Measurements from ENCODE around the gene PLA2G3.
A peak's percentile ranks its signal among the peaks of the same experiment; 100 is the strongest.

The PLA2G3 gene

DNA sequence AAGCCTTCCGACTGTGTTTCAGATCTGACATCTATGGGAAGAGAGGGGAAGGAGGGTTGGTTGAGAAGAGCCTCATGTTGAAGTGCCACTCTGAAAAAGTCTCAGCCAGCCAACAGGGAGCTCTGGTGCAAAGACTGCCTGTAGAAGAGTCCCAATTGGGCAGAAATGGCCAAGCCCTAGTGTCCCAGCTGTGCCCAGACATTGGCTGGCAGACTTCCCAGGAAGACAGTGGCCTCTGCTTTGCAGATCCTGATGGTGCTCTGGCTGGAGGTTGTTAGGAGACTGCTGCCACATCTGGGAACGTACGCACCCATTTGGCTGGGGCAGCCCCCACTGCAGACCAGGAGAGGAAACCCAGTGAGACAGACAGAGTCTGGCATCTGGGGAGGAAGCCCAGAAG lies 3.2 kb upstream of the PLA2G3 start:
- peak; percentile 2 for DNase-seq

DNA sequence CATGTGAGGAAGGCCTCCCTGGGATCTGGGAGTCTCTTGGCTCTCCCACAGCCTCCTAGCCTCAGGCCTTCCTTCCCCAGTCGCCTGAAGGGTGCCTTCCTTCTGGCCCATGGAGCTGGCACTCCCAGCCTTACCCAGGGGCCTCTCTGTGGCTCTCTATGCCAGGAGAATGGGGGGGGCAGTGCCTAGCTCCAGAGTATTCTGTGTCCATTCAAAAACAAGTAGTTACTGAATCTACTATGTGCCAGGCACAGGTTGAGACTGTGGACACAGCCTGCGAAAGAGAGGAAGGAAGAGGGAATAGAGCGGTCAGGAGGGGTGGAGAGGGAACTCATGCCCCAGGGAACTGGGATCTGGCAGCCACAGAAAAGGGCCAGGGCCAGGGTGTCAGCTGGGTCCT lies 2.7 kb upstream of the PLA2G3 start:
- DNase-seq, result peak; percentile 4

DNA sequence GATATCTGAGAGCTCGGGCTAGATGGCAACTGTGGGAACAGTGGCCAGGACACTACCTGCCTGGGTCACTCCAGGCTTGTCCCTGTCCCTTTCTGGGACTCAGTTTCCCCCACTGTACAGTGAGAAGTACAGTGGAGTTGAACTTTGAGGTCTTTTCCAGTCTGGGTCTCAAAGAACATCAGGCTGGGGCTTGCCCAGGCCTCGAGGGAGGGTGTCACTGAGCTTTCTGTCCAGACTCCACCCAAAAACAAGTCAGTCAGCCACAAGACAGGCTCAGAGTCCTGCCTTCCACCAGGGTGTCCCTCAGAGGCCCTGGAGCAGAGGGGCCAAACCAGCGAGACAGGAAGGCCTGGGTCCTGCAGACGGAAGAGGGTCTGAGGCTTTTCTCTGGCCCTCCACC lies 2.0 kb upstream of the PLA2G3 start:
- no peak for DNase-seq

DNA sequence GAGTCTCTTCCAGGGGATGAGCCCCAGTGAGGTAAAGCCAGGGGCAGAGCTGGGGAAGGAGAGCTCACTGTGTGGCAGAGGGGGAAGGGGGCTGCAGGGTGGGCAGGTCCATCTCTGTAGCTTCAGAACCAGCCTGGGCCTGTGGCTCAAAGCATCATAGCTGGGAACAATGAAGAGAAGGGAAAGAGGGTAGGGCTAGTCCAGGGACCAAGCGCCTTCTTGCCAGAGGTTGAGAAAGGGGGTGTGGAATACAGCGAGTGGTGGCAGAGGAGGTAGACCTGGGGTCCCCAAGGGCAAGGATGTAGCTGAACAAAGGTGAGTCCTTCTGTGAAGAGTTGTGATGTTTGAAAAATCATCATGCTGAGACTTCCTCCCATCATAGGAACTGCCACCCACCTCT lies 1.2 kb upstream of the PLA2G3 start:
- no peak for DNase-seq

DNA sequence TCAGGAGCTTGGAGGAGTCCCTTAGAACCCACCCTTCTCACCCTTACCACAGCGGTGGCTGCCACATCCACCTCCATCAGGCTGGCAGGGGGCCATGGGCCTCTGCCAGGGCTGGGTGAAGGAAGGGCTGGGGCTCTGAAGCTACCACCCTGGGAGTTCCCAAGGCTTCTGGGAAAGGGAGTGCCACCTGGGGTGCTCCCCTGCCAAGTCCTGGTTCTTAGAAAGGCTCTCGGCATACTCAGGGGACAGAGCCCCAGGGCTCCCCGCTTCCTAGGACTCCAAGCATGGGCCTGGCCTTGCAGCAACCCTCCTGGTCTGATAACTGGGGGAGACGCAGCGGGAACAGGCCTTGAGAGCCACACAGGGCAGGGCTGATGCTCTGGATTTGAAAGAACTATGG lies 438 bp upstream of the PLA2G3 start:
- DNase-seq, result no peak

DNA sequence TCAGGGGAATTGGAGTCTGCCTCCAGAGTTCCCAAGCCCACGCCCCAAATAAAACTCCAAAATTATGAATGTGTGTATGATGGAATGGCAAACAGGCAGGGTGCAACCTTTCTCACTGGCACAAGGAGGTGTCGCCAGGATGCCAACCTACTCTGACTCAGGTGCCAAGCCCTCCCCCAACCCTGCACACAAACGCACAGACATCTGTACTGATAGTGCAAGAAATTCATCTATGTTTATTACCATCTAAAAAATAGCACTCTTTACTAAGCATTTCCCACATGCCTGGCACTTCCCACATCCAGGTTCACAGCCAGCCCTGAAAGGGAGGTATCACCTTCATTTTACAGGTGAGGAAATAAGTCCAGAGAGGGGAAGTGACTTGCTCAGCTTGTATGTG lies 1.2 kb downstream of the PLA2G3 start:
- no peak for DNase-seq

DNA sequence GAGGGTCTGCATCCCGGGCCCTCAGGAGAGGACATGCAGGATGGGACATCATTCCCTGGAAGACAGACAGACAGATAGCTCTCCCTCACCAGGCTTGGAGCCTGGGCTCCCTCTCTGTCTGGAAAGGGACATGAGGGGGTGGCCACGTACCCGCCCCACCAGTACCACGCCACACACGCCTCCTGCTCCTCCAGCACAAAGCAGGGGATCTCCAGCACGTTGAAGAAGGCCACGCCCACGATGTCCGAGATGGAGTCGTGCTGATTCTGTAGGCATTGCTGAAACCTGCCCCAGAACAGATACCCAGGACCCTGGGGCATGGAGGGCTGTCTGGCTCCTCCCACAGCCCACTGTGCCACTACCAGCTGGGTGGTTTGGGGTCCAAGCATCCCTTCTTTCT lies 2.2 kb downstream of the PLA2G3 start:
- no peak for DNase-seq

DNA sequence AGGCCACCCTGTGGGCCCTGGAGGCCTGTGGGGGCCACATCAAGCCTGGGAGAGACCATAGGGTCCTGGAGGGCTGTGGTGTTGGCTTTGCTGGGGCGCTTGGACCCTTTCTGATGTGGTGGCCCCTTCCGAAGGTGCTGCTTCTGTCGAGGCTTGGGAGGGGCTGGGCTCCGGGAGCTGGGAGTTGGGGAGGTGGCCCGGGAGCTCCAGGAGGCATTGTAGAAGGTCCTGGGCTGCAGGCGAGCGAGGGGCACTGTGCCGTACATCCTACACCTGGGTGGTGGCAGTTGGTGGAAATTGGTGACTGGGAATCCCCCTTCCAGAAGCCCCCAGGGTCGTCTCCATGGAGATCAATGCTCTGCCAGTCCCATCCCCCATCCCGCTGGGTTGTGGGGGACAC lies 2.6 kb downstream of the PLA2G3 start:
- DNase-seq, result no peak

DNA sequence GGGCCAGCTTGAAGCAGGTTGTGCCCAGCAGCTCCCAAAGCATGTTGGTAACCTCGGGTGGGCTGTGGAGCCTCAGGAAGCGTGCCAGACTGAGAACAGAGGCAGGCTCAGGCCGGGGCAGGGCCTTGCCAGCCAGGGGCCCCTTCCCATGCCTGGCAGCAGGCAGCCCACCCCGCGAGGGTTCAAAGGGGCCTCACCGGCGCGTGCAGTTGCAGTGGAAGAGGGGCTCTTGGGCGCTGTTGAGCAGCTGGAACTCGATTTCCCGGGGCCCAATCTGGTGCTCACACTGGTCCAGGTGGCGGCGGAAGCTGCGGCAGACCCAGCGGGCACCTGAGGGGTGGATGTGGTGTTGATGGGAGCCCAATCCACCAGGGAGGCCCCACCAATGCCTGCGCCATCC lies 3.6 kb downstream of the PLA2G3 start:
- no peak for DNase-seq

DNA sequence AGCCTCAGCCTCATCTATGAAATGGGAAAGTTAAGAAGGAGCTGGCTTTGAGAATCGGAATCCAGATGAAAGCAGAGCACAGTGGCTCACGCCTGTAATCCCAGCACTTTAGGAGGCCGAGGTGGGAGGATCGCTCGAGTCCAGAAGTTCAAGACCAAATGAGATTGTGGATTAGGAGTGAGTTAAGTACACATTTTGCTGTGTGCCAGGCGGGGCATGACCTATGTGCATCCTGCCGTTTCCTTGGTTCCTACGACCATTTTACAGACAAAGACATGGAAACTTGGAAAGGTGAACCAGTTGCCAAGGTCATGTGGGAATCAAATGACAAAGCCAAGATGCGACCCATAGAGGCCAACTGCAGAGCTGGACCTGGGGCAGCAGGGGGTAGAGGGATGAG lies 4.2 kb downstream of the PLA2G3 start:
- no peak for DNase-seq

DNA sequence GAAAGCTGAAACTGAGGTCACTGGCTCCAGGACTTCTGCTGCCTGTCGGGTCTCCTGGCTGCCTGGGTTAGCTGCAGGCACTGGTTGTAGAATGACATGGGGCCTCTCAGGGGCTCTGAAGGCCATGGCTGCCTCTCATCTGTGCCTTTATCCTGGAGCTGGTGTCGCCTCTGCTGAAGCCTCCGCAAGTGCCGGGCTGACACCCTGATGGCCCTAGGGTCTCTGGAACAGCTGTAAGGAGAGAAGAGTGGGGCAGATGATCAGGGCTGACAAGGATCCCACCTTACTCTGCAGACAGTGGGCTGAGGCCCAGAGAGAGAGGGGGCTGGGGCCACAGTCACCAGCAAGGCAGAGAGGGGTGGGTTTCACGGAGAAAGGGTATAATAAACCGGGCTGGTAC lies 4.6 kb downstream of the PLA2G3 start:
- DNase-seq, result no peak

DNA sequence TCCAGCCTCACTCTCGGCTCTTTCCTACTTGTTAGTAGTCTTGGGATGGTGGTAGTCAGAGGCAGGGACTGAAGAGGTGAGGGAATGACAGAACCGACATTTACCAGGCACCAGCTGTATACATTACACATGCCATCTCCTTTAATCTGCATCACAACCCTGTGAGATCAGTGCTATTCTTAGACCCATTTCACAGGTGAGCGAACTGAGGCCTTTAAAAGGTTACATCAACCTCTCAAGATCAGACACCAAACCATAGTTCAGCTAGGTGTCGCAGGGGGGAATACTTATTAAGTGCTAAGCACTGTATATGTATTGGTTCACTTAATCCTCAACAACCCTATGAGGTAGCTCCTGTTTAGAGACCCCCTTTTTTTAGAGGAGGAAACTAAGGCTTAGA lies 5.6 kb downstream of the PLA2G3 start:
- DNase-seq, result no peak

DNA sequence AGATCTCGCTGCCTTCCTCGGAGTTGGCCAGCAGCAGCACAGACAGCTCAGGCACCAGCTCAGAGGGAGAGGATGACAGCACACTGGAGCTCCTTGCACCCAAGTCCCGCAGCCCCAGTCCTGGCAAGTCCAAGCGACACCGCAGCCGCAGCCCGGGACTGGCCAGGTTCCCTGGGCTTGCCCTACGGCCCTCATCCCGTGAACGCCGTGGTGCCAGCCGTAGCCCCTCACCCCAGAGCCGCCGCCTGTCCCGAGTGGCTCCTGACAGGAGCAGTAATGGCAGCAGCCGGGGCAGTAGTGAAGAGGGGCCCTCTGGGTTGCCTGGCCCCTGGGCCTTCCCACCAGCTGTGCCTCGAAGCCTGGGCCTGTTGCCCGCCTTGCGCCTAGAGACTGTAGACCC lies 6.4 kb downstream of the PLA2G3 start:
- no peak for DNase-seq

DNA sequence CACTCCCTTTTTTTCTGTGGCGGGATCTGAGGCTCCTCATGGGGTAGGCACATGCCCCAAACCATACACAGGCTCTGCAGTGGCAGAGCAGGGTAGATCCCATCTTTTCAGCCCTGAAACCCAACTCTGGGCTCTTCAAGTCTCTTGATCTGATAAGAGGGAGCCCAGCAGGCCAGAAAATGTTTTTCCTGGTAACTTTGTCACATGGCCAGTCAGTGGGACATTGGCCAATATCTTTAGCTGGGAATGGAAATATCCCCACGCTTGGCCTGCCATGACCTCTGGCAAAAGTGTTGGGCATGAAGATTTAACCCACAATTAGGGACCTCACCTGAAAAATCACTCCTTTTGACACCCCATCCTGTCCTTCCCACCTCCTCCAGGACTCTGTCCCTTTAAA lies 9.4 kb downstream of the PLA2G3 start:
- DNase-seq, result no peak

DNA sequence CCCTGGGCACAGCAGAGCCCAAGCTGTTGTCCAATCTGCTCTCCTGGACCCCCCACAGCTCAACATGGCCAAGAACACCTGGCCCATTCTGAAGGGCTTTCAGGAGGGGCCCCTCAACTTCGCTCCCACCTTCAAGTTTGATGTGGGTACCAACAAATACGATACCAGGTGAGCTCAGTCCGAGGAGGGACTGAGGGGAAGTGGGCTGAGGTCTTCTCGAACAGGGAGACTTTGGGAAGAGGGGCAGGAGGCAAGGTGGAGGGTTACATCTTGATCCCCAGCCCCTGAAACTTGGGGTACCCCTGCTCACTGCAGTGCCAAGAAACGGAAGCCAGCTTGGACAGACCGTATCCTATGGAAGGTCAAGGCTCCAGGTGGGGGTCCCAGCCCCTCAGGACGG lies 12.2 kb downstream of the PLA2G3 start:
- DNase-seq, result no peak

DNA sequence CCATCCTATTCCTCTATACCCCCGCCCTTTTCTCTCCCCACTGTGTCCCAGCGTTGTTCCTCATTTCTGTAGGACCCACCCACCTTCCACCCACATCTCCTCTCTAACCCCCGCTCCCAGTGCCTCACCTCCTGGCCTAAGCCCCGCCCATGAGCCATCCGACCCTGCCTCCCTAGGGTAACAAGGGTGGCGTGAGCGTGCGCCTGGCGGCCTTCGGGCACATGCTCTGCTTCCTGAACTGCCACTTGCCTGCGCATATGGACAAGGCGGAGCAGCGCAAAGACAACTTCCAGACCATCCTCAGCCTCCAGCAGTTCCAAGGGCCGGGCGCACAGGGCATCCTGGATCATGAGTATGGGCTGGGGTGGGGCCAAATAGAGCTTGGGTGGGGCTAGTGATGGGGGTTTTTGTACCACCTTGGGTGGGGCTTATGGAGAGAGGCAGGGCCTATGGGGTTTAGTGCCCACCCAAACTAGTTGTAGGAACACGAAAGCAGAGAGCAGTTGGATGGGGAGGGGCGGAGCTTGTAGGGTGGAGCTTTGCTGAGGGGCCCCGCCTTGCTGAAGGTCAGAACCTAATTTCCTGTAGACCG lies 13.0 kb downstream of the PLA2G3 start:
- no peak for DNase-seq

DNA sequence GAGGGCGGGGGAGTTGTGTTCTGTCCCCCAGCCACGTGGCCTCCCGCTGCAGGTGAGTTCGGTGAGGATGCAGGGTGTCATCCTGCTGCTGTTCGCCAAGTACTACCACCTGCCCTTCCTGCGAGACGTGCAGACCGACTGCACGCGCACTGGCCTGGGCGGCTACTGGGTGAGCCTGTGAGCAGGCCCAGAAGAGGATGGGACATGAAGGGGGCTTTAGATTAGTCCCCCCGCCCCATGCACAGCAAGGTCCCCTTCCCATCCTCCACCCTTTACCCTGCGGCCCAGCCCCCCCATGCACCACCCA lies 13.5 kb downstream of the PLA2G3 start:
- no peak for DNase-seq

DNA sequence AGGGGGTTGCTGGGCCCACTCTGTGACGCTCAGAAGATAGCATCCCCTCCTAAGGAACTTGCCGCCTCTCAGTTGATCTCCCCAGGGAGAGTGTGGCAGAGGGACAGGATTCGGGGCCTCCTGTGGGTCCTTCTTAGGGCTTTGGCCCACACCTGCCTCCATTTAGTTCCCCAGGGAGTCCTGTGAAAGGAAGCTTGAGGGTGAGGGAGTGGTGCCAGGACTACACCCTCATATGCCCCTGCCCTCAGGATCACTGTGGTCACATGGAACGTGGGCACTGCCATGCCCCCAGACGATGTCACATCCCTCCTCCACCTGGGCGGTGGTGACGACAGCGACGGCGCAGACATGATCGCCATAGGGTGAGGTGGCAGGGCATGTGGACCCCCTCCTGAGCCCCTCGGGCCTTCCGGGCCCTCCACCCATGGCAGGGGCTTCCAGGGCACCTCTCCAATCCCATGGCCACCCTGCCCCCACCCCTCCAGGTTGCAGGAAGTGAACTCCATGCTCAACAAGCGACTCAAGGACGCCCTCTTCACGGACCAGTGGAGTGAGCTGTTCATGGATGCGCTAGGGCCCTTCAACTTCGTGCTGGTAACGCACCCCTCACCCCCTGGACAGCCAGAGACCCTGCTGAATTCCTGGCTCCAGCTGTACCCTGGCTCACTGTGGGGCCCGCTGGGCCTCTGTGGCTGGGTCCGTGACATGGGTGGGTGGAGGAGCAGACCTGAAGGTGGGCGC lies 14.0 kb downstream of the PLA2G3 start:
- no peak for DNase-seq

DNA sequence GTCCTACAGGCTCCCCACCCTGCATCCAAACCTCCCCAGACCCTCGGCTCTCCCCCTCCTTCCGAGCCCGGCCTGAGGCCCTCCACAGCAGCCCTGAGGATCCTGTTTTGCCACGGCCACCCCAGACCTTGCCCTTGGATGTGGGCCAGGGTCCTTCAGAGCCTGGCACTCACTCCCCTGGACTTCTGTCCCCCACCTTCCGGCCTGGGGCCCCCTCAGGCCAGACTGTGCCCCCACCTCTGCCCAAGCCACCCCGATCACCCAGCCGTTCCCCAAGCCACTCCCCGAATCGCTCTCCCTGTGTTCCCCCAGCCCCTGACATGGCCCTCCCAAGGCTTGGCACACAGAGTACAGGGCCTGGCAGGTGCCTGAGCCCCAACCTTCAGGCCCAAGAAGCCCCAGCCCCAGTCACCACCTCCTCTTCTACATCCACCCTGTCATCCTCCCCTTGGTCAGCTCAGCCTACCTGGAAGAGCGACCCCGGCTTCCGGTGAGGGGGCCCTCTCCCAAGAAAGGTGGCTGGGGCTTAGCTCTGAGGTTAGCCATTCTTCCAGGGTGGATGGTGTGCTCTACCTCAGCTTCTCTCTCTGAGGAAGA lies 14.7 kb downstream of the PLA2G3 start:
- no peak for DNase-seq

DNA sequence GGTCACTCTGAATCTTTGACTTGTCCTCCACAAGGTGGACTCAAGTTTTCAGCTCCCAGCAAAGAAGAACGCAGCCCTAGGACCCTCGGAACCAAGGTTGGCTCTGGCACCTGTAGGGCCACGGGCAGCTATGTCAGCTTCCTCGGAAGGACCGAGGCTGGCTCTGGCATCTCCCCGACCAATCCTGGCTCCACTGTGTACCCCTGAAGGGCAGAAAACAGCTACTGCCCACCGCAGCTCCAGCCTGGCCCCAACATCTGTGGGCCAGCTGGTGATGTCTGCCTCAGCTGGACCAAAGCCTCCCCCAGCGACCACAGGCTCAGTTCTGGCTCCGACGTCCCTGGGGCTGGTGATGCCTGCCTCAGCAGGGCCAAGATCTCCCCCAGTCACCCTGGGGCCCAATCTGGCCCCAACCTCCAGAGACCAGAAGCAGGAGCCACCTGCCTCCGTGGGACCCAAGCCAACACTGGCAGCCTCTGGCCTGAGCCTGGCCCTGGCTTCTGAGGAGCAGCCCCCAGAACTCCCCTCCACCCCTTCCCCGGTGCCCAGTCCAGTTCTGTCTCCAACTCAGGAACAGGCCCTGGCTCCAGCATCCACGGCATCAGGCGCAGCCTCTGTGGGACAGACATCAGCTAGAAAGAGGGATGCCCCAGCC lies 15.4 kb downstream of the PLA2G3 start:
- DNase-seq, result no peak

DNA sequence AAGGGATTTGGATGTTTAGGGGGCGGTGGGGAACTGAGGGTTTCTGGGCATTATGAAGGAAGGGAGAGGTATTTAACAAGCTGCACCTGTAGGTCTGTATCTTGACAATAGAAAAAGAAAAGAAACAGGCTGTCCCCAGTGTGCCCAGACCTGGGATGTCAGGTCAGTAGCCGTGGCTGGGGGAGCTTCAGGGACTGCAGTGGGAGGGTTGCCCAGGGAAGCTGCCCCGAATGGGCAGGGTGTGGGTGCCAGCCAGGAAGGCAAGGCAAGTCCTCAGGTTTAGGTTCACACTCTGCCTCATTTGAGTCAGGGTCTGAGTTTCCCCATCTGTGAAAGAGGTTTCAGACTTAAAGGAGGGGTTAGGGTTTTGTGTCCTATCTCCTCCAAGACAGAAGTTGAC lies 16.0 kb downstream of the PLA2G3 start:
- no peak for DNase-seq

DNA sequence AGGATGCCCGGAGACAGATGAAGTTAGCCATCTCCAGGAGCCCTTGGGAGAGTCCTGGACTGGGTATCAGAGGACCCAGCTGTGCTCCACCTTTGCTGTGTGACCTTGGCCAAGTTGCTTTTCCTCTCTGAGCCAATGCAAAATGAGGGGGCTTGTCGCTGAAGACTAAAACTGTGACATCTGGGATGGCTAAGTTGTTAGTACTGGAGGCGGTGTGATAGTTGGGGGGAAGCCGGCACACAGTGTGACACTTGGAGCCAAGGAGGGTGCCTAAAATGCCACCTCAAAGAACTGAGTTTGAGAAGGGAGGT lies 17.1 kb downstream of the PLA2G3 start:
- no peak for DNase-seq

DNA sequence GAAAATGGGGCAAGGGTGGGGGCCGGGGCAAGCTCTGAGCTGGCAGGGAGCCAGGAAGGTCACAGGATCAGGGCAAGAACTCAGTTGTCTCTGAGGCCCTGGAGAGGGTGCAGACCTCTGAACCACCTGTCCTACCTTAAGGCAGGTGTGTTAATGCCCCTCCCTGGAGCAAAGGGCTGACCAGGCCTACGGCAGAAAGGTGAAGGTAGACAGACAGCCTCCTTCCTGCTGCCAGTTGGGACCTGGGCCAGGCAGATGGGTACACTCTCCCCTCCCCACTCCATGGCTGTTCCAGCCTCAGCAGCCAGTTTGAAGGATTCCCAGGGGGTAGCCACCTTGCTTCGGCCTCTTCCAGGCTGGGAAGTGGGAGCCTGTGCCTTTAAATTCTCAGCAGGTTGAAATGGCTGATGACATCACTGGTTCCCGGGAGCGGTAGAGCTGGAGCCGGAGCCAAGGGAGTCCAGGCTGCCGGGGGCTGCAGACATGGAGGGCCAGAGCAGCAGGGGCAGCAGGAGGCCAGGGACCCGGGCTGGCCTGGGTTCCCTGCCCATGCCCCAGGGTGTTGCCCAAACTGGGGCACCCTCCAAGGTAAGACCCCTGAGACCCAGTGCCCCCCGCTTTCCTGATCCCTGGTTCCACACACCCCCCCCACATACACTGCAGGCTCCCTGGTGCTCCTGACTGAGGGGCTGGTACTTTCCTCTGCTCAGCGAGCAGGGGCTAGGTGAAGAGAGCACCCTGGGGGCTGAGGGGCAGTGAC lies 17.6 kb downstream of the PLA2G3 start, which contains the start of gene INPP5J:
Gene INPP5J (plus strand): TSS at position 435 of the 760 bp plus-strand sequence. CDS start 49 bp downstream, at position 484.
- peak; percentile 25 for DNase-seq

DNA sequence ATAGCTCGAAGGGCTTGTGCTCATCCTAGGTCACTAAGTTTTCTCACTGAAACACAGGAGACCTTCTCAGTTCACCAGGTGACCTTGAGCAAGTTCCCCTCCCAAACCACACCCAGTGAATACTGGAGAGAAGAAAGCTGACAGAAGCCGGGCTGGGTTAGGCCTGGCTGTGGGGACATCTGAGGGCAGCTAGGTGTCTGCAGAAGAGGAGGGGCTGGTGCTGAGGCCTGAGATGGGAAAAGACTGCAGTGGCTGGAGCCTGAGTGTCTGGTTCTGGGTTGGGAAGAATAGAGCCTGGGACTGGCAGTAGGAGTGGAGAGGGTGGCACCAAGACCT lies 18.1 kb downstream of the PLA2G3 start:
- no peak for DNase-seq

Data from midbrain (tissue), 1 donor.